ENCODE results near the gene HIPK2. TPM values are rescaled to one million over a fixed set of nuclear protein-coding genes. Genes with fewer than 3 reads are reported as not detected.

The HIPK2 gene
- total and polyA plus RNA-seq, 2 experiments from 2014 or later = 18.2 to 22.9 TPM

GRCh38 chr7:139591550-139592195 lies 186.1 kb downstream of the HIPK2 start:
- 80% methylated on average over 3 of the region's 3 CpGs for WGBS (ENCODE audit: low lambda C conversion rate, missing lambda C conversion rate)
- H3K9me2 ChIP-seq (replicated peaks; ENCODE audit: insufficient read depth) = no peaks in the 10 kb centered on the region
- TF ChIP-seq EZH2phosphoT487 (IDR thresholded peaks at IDR 0.05; ENCODE audit: low read depth, severe bottlenecking, unreplicated experiment) (no peak), EZH2 (IDR thresholded peaks at IDR 0.05; ENCODE audit: borderline replicate concordance) (no peak), CTCF (IDR thresholded peaks at IDR 0.05; ENCODE audit: poor library complexity) (no peak)
- H3K27me3 ChIP-seq = no peaks in the 10 kb centered on the region
- H3K4me1 ChIP-seq (ENCODE audit: insufficient read depth) = no peaks in the 10 kb centered on the region
- H3K36me3 ChIP-seq (replicated peaks; ENCODE audit: insufficient read depth, low read depth) = no peaks in the 10 kb centered on the region
- no peaks in the 10 kb centered on the region for H4K20me1 ChIP-seq (ENCODE audit: insufficient read depth, poor library complexity, severe bottlenecking)
- no peak overlapping the region for H3K4me2 ChIP-seq
- no peaks in the 10 kb centered on the region for H3K79me2 ChIP-seq
- H3K4me3 ChIP-seq = no peak overlapping the region
- no peaks in the 10 kb centered on the region for H3K9me3 ChIP-seq (ENCODE audit: low read depth)
- DNase-seq (ENCODE audit: low spot score) = no peak
- H3K27ac ChIP-seq = no peak overlapping the region
- H2AFZ ChIP-seq = no peak overlapping the region

GRCh38 chr7:139589474-139589873 lies 188.3 kb downstream of the HIPK2 start:
- Histone ChIP-seq H3K27me3 (no peaks in the 10 kb centered on the region), H3K4me3 (no peak overlapping the region), H3K4me1 (ENCODE audit: insufficient read depth) (no peaks in the 10 kb centered on the region), H2AFZ (no peak overlapping the region), H3K27ac (no peak overlapping the region), H3K9me3 (ENCODE audit: low read depth) (no peaks in the 10 kb centered on the region), H3K4me2 (no peak overlapping the region), H3K79me2 (no peaks in the 10 kb centered on the region), H3K9me2 (replicated peaks; ENCODE audit: insufficient read depth) (no peaks in the 10 kb centered on the region), H4K20me1 (ENCODE audit: insufficient read depth, poor library complexity, severe bottlenecking) (no peaks in the 10 kb centered on the region), H3K36me3 (replicated peaks; ENCODE audit: insufficient read depth, low read depth) (peaks cover 3% of the 10 kb centered on the region)
- no peak for TF ChIP-seq EZH2 (IDR thresholded peaks at IDR 0.05; ENCODE audit: borderline replicate concordance)
- TF ChIP-seq EZH2phosphoT487 (IDR thresholded peaks at IDR 0.05; ENCODE audit: low read depth, severe bottlenecking, unreplicated experiment) = no peak
- TF ChIP-seq CTCF (IDR thresholded peaks at IDR 0.05; ENCODE audit: poor library complexity) = no peak
- DNase-seq (ENCODE audit: low spot score) = no peak
- 89% methylated on average over 1 of the region's 1 CpG for WGBS (ENCODE audit: low lambda C conversion rate, missing lambda C conversion rate)

- Histone ChIP-seq H3K9me2 (replicated peaks; ENCODE audit: insufficient read depth) (no peaks in the 10 kb centered on the region), H4K20me1 (ENCODE audit: insufficient read depth, poor library complexity, severe bottlenecking) (no peaks in the 10 kb centered on the region), H3K79me2 (no peaks in the 10 kb centered on the region), H3K27ac (no peak overlapping the region), H3K4me3 (no peak overlapping the region), H3K27me3 (no peaks in the 10 kb centered on the region), H3K36me3 (replicated peaks; ENCODE audit: insufficient read depth, low read depth) (peaks cover 3% of the 10 kb centered on the region), H3K4me1 (ENCODE audit: insufficient read depth) (no peaks in the 10 kb centered on the region), H2AFZ (no peak overlapping the region), H3K9me3 (ENCODE audit: low read depth) (no peaks in the 10 kb centered on the region), H3K4me2 (no peak overlapping the region)
- DNase-seq (ENCODE audit: low spot score) = peak; percentile 18
- WGBS (ENCODE audit: low lambda C conversion rate, missing lambda C conversion rate) = 74% methylated on average over 7 of the region's 7 CpGs
- TF ChIP-seq EZH2phosphoT487 (IDR thresholded peaks at IDR 0.05; ENCODE audit: low read depth, severe bottlenecking, unreplicated experiment) (no peak), CTCF (IDR thresholded peaks at IDR 0.05; ENCODE audit: poor library complexity) (no peak), EZH2 (IDR thresholded peaks at IDR 0.05; ENCODE audit: borderline replicate concordance) (no peak)
Measured at GRCh38 chr7:139588632-139589031, 189.2 kb downstream of the HIPK2 start.

Data from hepatocyte (in vitro differentiated cells).